HepG2 (cell line): ENCODE results near the gene FGF21. TPM values are rescaled to one million over a fixed set of nuclear protein-coding genes. Genes with fewer than 3 reads are reported as not detected.

ENCODE experiments used
- ARID2 ChIP-seq: sonication (generic); formaldehyde crosslinking; IDR thresholded peaks from 2 replicates; pipeline ENCODE4 v1.8.1; 2022; ENCODE audit warnings: mild to moderate bottlenecking, missing genetic modification reagents, borderline replicate concordance
- ATAD3A ChIP-seq: sonication (generic); formaldehyde crosslinking; IDR thresholded peaks from 2 replicates; pipeline ENCODE4 v1.4.0; 2020; ENCODE audit warnings: missing genetic modification reagents
- GPN1 ChIP-seq: sonication (generic); formaldehyde crosslinking; IDR thresholded peaks from 2 replicates; pipeline ENCODE4 v1.5.1; 2020; ENCODE audit warnings: missing genetic modification reagents, borderline replicate concordance
- HOXD1 ChIP-seq: sonication (generic); formaldehyde crosslinking; IDR thresholded peaks from 2 replicates; pipeline ENCODE4 v1.5.0; 2020; ENCODE audit warnings: missing genetic modification reagents
- JARID2 ChIP-seq: sonication (generic); formaldehyde crosslinking; IDR thresholded peaks from 2 replicates; pipeline ENCODE4 v1.8.1; 2023; ENCODE audit warnings: missing genetic modification reagents, inconsistent platforms; ENCODE audit not compliant: insufficient replicate concordance
- KLF9 ChIP-seq: IDR thresholded peaks from 2 replicates; pipeline ENCODE4 v1.6.1; 2016; ENCODE audit warnings: low read depth
- LCORL ChIP-seq, 2 experiments: fragments of 450-650 bp in 1 of 2; sonication (generic) in 1 of 2; formaldehyde crosslinking in 1 of 2; IDR thresholded peaks; 2 replicates each; pipeline versions ENCODE4 v1.5.0 to v1.6.1; 2017 to 2020; ENCODE audit warnings: antibody characterized with exemption in 1 of 2, missing genetic modification reagents in 1 of 2
- NFE2 ChIP-seq: sonication (generic); formaldehyde crosslinking; IDR thresholded peaks from 2 replicates; pipeline ENCODE4 v1.4.0; 2020; ENCODE audit warnings: missing genetic modification reagents
- SIN3B ChIP-seq: fragments of 150-350 bp; IDR thresholded peaks from 2 replicates; pipeline ENCODE4 v1.6.1; 2014; ENCODE audit warnings: low read length
- YEATS2 ChIP-seq: sonication (generic); formaldehyde crosslinking; IDR thresholded peaks from 2 replicates; pipeline ENCODE4 v1.4.0; 2020; ENCODE audit warnings: missing genetic modification reagents, borderline replicate concordance
- ZNF282 ChIP-seq: fragments of 450-650 bp; IDR thresholded peaks from 2 replicates; pipeline ENCODE4 v1.6.1; 2018; ENCODE audit not compliant: partially characterized antibody
- ZNF746 ChIP-seq: sonication (generic); formaldehyde crosslinking; IDR thresholded peaks from 2 replicates; pipeline ENCODE4 v1.8.0; 2022; ENCODE audit warnings: mild to moderate bottlenecking, missing genetic modification reagents
- polyA plus RNA-seq, 8 experiments: library from polyadenylated mRNA; depleted of rRNA in 3 of 8; stranded (reverse) in 7 of 8; unstranded in 1 of 8; fragments of >200 nt; fragmentation: Illumina TruSeq in 4 of 8; extraction: Trizol in 4 of 8; gene quantifications; 2 replicates each; pipeline versions ENCODE4 v1.2.1 to v1.2.3, GENCODE V29; 2011 to 2016; ENCODE audit warnings: low read depth in 4 of 8, missing spikeins in 1 of 8, mixed read lengths in 1 of 8; ENCODE audit not compliant: insufficient read depth in 1 of 8
- total RNA-seq, 5 experiments: library from RNA; depleted of rRNA; stranded (reverse); fragments of >200 nt; fragmentation: Illumina TruSeq; extraction: Trizol; gene quantifications; 2 replicates each; pipeline ENCODE4 v1.2.3, GENCODE V29; 2016; ENCODE audit warnings: low read depth in 1 of 5
- TF ChIP-seq, protein P1 (sequence below): sonication (generic); formaldehyde crosslinking; IDR thresholded peaks from 2 replicates; pipeline ENCODE4 v1.5.1; 2020; ENCODE audit warnings: mild to moderate bottlenecking, missing genetic modification reagents, moderate library complexity
- TF ChIP-seq, protein P2 (sequence below): sonication (generic); formaldehyde crosslinking; IDR thresholded peaks from 2 replicates; pipeline ENCODE4 v1.5.0; 2020; ENCODE audit warnings: missing genetic modification reagents
- TF ChIP-seq, protein P3 (sequence below): IDR thresholded peaks from 2 replicates; pipeline ENCODE4 v1.6.1; 2016
- TF ChIP-seq, protein P4 (sequence below): IDR thresholded peaks from 2 replicates; pipeline ENCODE4 v1.6.1; 2016; ENCODE audit warnings: low read depth, missing genetic modification reagents, missing compliant biosample characterization

Gene FGF21
- total and polyA plus RNA-seq, 2 of the 13 experiments (the other 11 are each of a cell fraction or from before 2014, with no cell fraction given), result 0.17 TPM; not detected in 1

DNA sequence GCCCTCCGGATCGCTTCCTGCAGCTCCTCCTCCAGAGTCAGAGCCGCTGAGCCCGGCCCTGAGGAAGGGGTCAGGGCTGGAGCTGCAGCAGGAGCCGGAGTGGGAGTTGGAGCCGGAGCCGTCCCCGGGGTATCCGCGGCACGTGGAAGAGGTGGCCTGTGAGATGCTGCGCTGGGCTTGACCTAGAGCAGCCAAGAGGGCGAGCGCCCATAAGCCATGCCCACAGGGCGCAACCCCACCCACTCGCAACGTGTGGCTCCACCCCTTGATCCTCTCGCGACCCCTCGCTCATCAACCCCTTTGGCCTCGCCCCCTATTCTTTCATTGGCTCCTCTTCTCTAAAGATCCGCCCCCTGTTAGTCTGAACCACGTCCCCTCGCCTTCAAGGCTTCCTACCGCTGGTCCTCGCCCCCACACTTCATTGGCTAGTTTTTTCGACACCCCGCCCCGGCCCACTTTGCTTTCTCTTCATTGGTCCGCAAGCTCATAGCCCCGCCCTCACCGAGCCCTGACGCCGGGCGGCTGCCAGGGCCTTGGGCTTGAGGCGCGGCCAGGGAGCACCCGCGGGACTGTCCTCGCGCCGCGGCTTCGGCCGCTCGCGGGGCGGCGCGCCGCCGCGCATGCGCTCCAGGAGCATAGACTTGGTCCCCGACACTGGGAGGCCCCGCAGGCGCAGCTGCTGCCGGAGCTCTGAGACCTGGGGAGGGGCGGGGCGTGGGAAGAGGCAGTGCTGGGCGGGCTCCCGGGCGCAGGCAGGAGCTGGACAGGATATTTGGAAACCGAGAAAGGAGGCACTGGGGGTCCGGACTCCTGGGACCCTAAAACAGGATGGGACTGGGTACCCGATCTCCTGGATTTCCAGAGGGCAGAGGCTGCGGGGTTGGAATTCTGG lies 41.2 kb upstream of the FGF21 start (continued):
- no peak for TF ChIP-seq KLF9 (CRISPR knock-in tag)
- TF ChIP-seq GPN1, result no peak
- no peak for TF ChIP-seq SIN3B
- no peak for TF ChIP-seq ATAD3A (CRISPR knock-in tag)
- TF ChIP-seq ARID2, result no peak
- no peak for TF ChIP-seq ZNF282
- TF ChIP-seq NFE2, result no peak
- TF ChIP-seq, protein P1, sequence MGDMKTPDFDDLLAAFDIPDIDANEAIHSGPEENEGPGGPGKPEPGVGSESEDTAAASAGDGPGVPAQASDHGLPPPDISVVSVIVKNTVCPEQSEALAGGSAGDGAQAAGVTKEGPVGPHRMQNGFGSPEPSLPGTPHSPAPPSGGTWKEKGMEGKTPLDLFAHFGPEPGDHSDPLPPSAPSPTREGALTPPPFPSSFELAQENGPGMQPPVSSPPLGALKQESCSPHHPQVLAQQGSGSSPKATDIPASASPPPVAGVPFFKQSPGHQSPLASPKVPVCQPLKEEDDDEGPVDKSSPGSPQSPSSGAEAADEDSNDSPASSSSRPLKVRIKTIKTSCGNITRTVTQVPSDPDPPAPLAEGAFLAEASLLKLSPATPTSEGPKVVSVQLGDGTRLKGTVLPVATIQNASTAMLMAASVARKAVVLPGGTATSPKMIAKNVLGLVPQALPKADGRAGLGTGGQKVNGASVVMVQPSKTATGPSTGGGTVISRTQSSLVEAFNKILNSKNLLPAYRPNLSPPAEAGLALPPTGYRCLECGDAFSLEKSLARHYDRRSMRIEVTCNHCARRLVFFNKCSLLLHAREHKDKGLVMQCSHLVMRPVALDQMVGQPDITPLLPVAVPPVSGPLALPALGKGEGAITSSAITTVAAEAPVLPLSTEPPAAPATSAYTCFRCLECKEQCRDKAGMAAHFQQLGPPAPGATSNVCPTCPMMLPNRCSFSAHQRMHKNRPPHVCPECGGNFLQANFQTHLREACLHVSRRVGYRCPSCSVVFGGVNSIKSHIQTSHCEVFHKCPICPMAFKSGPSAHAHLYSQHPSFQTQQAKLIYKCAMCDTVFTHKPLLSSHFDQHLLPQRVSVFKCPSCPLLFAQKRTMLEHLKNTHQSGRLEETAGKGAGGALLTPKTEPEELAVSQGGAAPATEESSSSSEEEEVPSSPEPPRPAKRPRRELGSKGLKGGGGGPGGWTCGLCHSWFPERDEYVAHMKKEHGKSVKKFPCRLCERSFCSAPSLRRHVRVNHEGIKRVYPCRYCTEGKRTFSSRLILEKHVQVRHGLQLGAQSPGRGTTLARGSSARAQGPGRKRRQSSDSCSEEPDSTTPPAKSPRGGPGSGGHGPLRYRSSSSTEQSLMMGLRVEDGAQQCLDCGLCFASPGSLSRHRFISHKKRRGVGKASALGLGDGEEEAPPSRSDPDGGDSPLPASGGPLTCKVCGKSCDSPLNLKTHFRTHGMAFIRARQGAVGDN (CRISPR knock-in tag), result peak; percentile 72
- TF ChIP-seq YEATS2 (CRISPR knock-in tag), result peak; percentile 49; the same call in 1 of the 2 replicates
- TF ChIP-seq HOXD1 (CRISPR knock-in tag), result no peak
- no peak for TF ChIP-seq JARID2 (CRISPR knock-in tag)
- TF ChIP-seq LCORL (IDR thresholded peaks at IDR 0.05), result no peak
- peak; percentile 51; the same call in 1 of the 2 replicates for TF ChIP-seq LCORL (CRISPR knock-in tag; IDR thresholded peaks at IDR 0.05)
- TF ChIP-seq, protein P2, sequence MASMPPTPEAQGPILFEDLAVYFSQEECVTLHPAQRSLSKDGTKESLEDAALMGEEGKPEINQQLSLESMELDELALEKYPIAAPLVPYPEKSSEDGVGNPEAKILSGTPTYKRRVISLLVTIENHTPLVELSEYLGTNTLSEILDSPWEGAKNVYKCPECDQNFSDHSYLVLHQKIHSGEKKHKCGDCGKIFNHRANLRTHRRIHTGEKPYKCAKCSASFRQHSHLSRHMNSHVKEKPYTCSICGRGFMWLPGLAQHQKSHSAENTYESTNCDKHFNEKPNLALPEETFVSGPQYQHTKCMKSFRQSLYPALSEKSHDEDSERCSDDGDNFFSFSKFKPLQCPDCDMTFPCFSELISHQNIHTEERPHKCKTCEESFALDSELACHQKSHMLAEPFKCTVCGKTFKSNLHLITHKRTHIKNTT (CRISPR knock-in tag), result no peak
- TF ChIP-seq, protein P3, sequence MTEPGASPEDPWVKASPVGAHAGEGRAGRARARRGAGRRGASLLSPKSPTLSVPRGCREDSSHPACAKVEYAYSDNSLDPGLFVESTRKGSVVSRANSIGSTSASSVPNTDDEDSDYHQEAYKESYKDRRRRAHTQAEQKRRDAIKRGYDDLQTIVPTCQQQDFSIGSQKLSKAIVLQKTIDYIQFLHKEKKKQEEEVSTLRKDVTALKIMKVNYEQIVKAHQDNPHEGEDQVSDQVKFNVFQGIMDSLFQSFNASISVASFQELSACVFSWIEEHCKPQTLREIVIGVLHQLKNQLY (CRISPR knock-in tag), result peak; percentile 17; the same call in 1 of the 2 replicates
- TF ChIP-seq ZNF746 (CRISPR knock-in tag), result no peak
- TF ChIP-seq, protein P4, sequence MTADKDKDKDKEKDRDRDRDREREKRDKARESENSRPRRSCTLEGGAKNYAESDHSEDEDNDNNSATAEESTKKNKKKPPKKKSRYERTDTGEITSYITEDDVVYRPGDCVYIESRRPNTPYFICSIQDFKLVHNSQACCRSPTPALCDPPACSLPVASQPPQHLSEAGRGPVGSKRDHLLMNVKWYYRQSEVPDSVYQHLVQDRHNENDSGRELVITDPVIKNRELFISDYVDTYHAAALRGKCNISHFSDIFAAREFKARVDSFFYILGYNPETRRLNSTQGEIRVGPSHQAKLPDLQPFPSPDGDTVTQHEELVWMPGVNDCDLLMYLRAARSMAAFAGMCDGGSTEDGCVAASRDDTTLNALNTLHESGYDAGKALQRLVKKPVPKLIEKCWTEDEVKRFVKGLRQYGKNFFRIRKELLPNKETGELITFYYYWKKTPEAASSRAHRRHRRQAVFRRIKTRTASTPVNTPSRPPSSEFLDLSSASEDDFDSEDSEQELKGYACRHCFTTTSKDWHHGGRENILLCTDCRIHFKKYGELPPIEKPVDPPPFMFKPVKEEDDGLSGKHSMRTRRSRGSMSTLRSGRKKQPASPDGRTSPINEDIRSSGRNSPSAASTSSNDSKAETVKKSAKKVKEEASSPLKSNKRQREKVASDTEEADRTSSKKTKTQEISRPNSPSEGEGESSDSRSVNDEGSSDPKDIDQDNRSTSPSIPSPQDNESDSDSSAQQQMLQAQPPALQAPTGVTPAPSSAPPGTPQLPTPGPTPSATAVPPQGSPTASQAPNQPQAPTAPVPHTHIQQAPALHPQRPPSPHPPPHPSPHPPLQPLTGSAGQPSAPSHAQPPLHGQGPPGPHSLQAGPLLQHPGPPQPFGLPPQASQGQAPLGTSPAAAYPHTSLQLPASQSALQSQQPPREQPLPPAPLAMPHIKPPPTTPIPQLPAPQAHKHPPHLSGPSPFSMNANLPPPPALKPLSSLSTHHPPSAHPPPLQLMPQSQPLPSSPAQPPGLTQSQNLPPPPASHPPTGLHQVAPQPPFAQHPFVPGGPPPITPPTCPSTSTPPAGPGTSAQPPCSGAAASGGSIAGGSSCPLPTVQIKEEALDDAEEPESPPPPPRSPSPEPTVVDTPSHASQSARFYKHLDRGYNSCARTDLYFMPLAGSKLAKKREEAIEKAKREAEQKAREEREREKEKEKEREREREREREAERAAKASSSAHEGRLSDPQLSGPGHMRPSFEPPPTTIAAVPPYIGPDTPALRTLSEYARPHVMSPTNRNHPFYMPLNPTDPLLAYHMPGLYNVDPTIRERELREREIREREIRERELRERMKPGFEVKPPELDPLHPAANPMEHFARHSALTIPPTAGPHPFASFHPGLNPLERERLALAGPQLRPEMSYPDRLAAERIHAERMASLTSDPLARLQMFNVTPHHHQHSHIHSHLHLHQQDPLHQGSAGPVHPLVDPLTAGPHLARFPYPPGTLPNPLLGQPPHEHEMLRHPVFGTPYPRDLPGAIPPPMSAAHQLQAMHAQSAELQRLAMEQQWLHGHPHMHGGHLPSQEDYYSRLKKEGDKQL (CRISPR knock-in tag), result no peak
